ENCODE results near the gene C10orf62.

The C10orf62 gene

GRCh38 chr10:97583476-97583875, 6.0 kb upstream of the C10orf62 start:
- Histone ChIP-seq H3K27ac (no peak overlapping the region), H3K27me3 (replicated peaks) (no peaks in the 10 kb centered on the region), H3K4me3 (ENCODE audit: low read depth, low read length) (no peak overlapping the region), H3K36me3 (replicated peaks) (no peaks in the 10 kb centered on the region)
- DNase-seq, result no peak
- TF ChIP-seq CTCF (IDR thresholded peaks at IDR 0.05; ENCODE audit: low read depth, low read length, missing control alignments), result no peak
- in situ Hi-C loops (cut with HindIII; ENCODE audit: low pct_ligation_motif_present, low sequenced_read_pairs), result no loop called here

DNA sequence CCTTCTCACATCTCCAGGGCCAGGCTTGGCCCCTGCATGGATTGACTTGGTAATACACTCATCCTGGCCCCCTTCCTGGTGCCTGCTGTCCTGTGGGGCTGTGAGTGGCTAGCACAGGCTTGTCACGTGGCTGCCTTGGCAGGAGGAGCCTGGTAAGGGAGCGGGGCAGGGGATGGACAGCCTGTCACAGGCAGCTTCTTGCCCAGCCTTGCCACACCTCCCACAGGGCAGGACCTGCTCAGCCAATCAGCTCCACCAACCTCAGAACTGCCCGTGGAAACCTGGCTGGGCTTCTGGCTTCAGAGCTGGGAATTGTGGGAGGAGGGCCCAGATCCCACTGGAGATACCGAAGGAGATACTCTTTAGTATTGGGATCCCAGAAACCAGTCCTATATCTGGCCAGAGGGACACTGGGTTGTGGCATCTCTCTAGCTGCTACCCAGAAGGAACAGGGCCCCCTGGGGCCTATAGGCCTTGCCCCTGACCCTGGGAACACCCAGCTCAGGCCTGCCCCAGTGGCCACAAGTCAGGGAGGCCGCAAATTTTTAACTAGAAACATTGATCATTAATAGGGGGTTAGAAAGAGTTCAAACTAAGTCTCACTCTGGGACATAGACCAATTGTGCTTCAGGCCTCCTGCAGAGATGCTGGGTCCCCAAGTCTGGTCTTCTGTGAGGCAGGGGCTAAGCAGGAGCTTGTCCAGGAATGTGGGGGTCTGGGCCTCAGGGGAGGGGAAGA, 5.3 kb upstream of the C10orf62 start, which contains the start of gene HOGA1:
TSS of gene HOGA1 (plus strand) at position 330 of the 738 bp plus-strand sequence. CDS start at position 645, 315 bp downstream.
- TF ChIP-seq CTCF (IDR thresholded peaks at IDR 0.05; ENCODE audit: low read depth, low read length, missing control alignments), result no peak
- H3K27ac ChIP-seq, result no peak within 1 kb of the TSS
- in situ Hi-C loops (cut with HindIII; ENCODE audit: low pct_ligation_motif_present, low sequenced_read_pairs), result no loop called here

DNA sequence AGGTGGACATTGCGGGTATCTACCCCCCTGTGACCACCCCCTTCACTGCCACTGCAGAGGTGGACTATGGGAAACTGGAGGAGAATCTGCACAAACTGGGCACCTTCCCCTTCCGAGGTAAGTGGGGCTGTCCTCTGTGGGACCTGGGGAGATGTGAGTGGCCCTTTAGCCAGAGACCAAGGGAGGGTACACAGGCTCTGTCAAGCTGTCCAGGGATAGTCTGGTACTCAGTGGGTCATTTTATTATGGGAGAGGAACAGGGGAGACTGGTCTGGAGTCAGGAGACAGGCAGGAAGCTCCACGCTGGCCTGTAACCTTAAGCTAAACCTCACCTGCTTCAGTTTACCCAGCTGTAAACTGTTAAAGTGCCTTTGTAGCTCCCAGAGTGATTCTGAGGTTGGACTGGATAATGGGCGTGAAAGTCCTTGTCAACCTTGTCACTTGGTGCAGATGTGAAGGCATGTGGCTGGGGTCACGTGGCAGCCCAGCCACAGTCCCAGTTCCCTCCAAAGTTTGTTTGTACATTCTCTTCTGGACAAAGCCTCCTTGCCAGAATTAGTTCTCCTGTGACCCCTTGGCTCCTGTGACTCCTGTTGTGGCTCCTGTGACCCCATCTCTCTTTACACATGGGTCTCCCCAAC, 4.6 kb upstream of the C10orf62 start:
- in situ Hi-C loops (cut with HindIII; ENCODE audit: low pct_ligation_motif_present, low sequenced_read_pairs), result no loop called here
- no peaks in the 10 kb centered on the region for H3K36me3 ChIP-seq (replicated peaks)
- DNase-seq, result no peak
- no peaks in the 10 kb centered on the region for H3K27me3 ChIP-seq (replicated peaks)
- H3K4me3 ChIP-seq (ENCODE audit: low read depth, low read length), result no peak overlapping the region
- TF ChIP-seq CTCF (IDR thresholded peaks at IDR 0.05; ENCODE audit: low read depth, low read length, missing control alignments), result no peak
- no peak overlapping the region for H3K27ac ChIP-seq

More for the DNA sequence above, 5.3 kb upstream of the C10orf62 start, which contains the start of gene HOGA1:
- peak; percentile 15 for DNase-seq
- no peak within 1 kb of the TSS for H3K4me3 ChIP-seq (ENCODE audit: low read depth, low read length)
- no peaks in the 10 kb centered on the region for H3K27me3 ChIP-seq (replicated peaks)
- no peaks in the 10 kb centered on the region for H3K36me3 ChIP-seq (replicated peaks)

DNA sequence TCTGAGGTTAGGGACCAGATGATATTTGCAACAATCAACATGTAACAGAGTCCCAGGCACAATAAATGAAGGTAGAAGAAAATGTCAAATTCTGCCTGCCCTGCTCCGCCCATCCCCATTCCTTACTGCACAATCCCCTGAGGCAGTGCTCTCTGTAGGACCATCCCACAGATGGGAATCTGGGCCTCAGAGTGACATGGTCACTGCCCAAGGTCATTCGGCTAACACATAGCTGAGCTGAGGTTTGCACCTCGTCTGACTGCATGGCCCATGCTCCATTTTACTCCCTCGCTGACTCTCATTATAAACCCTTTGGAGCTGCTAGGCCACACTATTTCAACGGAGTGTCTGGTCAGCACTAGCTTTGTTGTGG, 4.1 kb upstream of the C10orf62 start:
- in situ Hi-C loops (cut with HindIII; ENCODE audit: low pct_ligation_motif_present, low sequenced_read_pairs), result no loop called here
- H3K4me3 ChIP-seq (ENCODE audit: low read depth, low read length), result no peak overlapping the region
- DNase-seq, result no peak
- H3K27me3 ChIP-seq (replicated peaks), result no peaks in the 10 kb centered on the region
- no peaks in the 10 kb centered on the region for H3K36me3 ChIP-seq (replicated peaks)
- no peak for TF ChIP-seq CTCF (IDR thresholded peaks at IDR 0.05; ENCODE audit: low read depth, low read length, missing control alignments)
- H3K27ac ChIP-seq, result no peak overlapping the region

GRCh38 chr10:97587183-97587582, 2.3 kb upstream of the C10orf62 start:
- no peaks in the 10 kb centered on the region for H3K36me3 ChIP-seq (replicated peaks)
- no peak overlapping the region for H3K4me3 ChIP-seq (ENCODE audit: low read depth, low read length)
- DNase-seq, result no peak
- no peak for TF ChIP-seq CTCF (IDR thresholded peaks at IDR 0.05; ENCODE audit: low read depth, low read length, missing control alignments)
- in situ Hi-C loops (cut with HindIII; ENCODE audit: low pct_ligation_motif_present, low sequenced_read_pairs), result no loop called here
- H3K27me3 ChIP-seq (replicated peaks), result no peaks in the 10 kb centered on the region
- no peak overlapping the region for H3K27ac ChIP-seq

Data from brain microvascular endothelial cell (primary cell).